ENCODE results near the gene CPXM2. TPM values are rescaled to one million over a fixed set of nuclear protein-coding genes. Genes with fewer than 3 reads are reported as not detected.

The CPXM2 gene
- polyA plus RNA-seq, 4 donors: 1.9 to 5.8 (median 5.3) TPM

- DNase-seq (ENCODE audit: low read depth in 4 of 4, low spot score in 3 of 4): no peak
Measured at GRCh38 chr10:123704812-123705211, 186.8 kb downstream of the CPXM2 start.

- DNase-seq (ENCODE audit: low read depth in 4 of 4, low spot score in 3 of 4): no peak
Measured at GRCh38 chr10:123704076-123704475, 187.5 kb downstream of the CPXM2 start.

GRCh38 chr10:123703195-123703790 lies 188.3 kb downstream of the CPXM2 start:
- no peak for DNase-seq (ENCODE audit: low read depth in 4 of 4, low spot score in 3 of 4)

Other genes with a start within 250 kb of the CPXM2 start
- gene GPR26, start 225.5 kb downstream of the CPXM2 start, polyA plus RNA-seq (ENCODE audit: insufficient read length in 4 of 4): under 1 TPM in 1 of 4 donors, not detected in 3; 0.03 TPM
- 10 to 100 TPM; 16.6 to 38.5 (median 20.0) TPM for gene CHST15, start 201.8 kb upstream of the CPXM2 start, polyA plus RNA-seq (ENCODE audit: insufficient read length in 4 of 4)